HG02943 (cell line): ENCODE measurements around the gene DLG3.
"Not testable (repeated sequence)": the region's sequence is repeated elsewhere in the genome, so short reads cannot be mapped to it uniquely, and the experiment has no call there.

Experiments
- ATAC-seq: cut with Tn5 transposase; IDR thresholded peaks from one replicate; pipeline ENCODE4 v1.9.1; 2021; ENCODE audit warnings: mild to moderate bottlenecking, low read depth, moderate library complexity; ENCODE audit not compliant: unreplicated experiment

The DLG3 gene

DNA sequence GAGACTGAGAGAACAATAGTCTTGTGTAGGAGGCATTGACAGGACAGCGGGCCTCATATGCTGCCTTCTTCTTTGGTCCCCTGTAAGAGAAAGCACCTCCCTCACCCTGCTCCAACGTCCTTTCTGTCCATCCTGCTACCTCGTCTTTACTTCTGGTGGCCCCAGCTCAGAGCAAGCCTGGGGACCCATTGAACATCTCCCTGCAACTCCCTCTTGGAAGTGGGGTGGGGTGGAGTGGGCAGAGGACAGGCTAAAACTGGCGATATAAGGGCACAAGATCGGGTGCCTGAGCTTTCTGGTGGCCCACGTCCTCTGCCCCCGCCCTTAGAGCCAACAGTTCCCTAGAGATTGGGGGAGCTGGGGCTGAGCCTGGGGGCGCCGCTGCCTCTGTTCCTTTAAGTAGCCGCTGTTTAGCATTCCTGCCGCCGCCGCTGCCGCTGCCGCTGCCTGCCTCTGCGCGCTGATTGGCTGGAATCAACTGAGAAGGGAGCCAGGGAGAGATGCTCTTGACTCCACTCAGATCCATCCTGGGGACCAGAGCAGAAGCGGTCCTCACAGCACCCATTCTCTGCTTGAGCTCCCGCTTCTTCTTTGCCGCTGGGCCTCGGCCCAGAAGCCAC, at the start of gene DLG3:
Gene DLG3, plus strand, starts transcription at position 510 of the 620 bp plus-strand sequence. CDS start 367 bp downstream, outside the sequence.
- no peak for ATAC-seq

DNA sequence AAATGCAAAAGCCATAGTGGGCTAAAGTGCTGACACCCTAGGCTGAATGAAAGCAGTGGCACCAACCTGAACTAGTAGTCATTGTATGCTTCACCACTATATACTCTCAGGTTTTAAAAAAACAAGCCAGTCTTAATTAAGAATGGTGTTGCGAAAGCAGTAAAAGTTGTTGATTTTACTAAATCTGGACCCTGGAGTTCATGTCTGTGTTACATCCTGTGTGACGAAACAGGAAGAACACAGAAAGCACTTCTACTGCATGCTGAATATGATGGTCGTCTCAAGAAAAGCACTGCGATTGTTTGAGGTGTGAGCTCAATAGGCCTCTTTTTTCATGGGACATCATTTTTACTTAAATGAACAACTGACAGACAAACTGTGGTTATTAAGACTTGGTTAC, 45.7 kb upstream of the DLG3 start:
- no peak for ATAC-seq

DNA sequence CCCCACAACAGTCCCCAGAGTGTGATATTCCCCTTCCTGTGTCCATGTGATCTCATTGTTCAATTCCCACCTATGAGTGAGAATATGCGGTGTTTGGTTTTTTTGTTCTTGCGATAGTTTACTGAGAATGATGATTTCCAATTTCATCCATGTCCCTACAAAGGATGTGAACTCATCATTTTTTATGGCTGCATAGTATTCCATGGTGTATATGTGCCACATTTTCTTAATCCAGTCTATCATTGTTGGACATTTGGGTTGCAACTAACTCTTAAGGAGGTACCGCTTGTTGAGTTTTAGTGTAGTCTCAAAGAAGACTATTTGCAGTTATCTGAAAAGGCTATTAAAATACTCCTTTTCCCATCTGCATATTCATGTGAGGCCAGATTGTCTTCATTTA, 44.5 kb upstream of the DLG3 start:
- not testable (repeated sequence) for ATAC-seq

DNA sequence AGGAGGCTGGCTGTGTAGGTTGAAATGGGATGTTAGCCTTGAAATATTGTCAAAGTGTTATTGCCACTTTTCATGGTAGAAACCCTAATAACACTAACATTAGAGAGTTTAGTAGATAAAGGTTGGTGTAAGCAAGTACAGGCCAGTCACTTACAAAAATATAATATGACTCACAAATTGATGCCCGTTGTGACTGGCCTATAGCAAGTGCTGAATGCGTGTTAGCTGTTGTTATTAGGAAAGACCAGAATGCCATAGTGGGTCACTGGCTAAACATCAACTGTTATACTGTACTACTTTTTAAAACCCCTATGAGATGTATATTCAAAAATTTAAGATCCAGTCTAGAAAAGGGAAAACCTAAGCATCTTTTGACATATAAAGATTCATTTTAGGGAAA, 41.9 kb upstream of the DLG3 start:
- no peak for ATAC-seq

DNA sequence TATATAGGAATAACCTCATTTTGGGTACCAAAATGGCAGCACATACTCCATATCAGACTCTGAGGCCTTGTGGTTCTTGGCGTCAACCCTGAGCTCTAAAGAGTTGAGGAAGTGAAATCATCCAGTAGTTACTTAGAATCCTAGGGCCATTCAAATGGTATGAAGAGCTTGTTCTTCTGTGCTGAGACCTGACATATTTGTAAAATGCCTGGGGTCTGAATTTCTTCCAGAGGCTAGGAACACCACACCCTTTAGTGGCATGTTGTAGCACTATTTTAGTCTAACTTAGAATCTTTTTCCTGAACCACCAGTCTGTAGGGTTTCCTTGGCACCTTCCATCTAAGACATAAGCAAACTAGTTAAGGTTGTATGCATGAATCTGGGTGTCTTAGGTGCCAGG, 39.6 kb upstream of the DLG3 start:
- ATAC-seq, result no peak

DNA sequence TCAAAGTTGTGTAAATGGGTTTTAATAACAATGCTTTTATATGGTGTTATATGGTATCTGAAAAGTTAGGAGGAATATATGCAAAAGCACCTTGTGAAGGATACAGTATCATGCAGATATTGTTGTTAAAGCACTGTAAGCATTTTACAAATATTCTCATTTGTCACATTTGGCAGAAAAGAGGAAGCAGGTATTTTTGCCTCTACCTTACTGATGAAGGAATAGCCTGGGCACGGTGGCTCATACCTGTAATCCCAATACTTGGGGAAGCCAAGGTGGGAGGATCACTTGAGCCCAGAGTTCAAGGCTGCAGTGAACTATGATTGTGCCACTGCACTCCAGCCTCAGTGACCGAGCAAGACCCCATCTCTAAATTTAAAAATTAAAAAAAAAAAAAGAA, 33.7 kb upstream of the DLG3 start:
- no peak for ATAC-seq

DNA sequence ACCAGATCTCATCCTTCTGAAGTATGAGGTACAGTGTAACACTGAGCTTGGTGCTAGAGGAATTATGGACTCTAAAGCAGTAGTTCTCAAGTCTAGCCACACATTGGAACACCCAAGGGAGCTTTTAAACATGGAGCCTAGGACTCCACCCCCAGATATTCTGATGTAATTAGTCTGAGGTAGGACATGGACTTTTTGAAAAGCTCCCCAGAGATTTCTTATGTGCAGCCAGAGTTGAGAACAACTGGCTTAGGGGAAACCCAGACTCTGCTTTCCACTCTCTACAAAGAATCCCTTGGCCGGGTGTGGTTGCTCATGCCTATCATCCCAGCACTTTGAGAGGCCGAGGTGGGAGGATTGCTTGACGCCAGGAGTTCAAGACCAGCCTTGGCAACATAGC, 33.2 kb upstream of the DLG3 start:
- no peak for ATAC-seq

DNA sequence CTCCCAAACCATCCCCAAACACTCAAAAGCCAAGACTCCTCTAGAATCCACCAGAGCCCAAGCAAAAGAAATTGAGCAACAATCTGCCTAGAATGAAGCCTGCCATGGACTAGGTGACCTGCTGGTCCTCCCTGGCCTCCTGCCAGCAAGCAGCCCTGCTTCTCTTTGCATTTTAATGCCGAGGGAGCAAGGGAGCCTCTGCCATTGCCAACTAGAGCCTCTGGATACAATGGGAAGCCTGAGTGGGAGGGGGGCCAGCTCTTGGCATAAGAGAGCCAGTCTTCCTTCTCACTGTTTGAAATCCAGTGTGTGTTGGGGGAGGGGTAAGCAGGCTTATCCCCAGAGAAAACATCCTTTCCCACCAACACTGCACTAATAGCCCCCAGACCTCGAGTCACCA, 23.0 kb upstream of the DLG3 start:
- ATAC-seq, result no peak

DNA sequence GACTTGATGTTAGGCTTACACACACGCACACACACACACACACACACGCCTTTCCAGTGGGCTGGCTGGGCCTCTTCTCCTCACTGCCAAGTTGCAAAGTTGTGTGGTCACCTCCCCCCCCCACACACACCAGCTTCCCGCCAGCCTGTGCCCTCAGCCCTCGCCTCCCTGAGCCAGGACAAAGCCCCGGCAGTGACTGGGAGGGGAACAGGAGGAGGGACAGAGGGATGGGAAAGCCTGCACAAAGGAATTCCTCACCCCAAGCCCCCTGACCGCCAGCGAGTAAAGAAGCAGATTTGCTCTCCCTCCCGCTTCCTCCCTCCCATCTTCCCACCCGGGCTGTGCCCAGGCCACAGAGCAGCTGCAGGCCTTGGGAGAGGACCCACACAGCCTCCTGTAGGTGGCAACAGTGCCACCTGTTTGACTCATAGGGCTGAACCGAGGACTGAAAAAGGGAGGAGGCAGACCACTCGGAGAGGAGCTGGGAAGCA, 21.7 kb upstream of the DLG3 start, which contains the start of gene GDPD2:
Gene GDPD2, plus strand, starts transcription at position 464 of the 491 bp plus-strand sequence. CDS start 1,671 bp downstream, outside the sequence.
- no peak for ATAC-seq

DNA sequence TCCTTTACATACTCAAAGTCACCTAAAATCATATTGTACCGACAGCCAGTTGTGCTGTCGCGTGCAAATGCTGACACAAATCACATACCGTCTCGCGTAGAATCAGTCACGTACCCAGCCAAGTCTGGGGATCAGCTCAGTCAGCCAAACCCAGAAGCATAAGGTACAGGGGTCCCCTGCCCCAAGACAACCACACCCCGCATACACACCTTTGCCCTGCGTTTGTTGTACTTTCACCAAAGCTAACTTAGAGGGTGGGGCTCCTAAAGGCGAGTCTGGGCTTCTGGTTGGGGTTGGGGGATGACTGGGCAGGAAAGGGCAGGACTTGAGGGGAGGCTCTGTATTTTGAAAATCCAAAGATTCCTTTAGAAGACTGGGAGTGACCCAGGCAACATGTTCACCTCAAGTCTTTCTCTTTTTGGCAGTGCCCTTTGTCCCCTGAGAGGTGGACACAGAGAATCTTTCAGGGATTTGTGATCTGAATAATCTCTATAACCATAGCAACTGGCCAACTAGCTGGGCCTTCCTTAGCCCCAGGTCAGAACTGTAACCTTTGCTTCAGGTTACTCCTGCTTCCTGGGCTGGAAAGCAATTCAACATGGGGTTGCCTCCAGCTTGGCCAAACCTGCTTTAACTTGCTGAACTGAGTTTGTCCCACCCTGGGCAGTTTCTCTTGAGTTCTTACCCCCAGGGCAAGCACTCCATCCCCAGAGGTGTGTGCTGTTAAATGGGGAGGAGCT, 20.5 kb upstream of the DLG3 start:
- ATAC-seq, result no peak

DNA sequence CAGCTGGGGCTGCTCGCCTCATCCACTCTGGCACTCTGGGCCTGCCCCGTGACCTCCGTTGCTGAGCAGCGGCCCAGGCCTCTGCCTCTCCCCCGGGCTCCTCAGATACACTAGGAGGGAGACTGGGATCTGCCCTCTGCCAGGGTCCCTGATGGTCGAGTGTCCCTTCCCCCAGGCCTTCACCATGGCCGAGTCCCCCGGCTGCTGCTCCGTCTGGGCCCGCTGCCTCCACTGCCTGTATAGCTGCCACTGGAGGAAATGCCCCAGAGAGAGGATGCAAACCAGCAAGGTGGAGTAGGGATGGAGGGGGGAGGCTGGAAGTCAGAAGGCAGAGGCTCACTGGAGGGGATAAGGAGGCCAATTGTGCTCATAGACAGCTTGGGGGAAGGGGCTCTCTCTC, 19.8 kb upstream of the DLG3 start:
- no peak for ATAC-seq

DNA sequence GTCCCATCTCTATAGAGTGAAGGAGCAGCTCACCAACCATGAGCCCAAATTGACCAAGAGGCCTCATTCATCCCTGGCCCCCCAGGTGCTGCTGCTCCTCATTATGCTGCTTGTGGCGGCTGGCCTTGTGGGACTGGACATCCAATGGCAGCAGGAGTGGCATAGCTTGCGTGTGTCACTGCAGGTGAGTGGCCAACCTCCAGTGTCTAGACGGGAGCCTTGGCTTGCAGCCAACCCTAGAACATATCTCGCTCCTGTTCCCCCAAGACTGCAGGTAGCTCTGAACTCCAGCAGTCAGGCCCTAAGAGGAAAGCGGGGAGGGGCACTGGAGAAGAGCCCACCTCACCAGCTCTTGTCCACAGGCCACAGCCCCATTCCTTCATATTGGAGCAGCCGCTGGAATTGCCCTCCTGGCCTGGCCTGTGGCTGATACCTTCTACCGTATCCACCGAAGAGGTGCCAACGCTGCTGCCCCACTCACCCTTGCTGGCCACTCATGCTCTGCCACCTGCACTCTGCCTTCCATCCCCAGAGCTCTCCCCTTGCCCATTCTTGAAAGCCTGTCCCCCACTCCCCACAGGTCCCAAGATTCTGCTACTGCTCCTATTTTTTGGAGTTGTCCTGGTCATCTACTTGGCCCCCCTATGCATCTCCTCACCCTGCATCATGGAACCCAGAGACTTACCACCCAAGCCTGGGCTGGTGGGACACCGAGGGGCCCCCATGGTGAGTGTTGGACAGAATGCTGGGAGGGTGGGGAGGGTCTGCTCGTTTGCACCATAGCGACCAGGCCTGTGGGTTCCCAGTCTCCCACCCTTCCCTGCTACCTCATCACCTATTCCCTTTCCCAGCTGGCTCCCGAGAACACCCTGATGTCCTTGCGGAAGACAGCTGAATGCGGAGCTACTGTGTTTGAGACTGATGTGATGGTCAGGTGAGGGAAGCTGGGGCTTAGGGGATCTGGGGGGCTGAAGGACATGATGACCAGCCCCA, 18.1 kb upstream of the DLG3 start:
- no peak for ATAC-seq

DNA sequence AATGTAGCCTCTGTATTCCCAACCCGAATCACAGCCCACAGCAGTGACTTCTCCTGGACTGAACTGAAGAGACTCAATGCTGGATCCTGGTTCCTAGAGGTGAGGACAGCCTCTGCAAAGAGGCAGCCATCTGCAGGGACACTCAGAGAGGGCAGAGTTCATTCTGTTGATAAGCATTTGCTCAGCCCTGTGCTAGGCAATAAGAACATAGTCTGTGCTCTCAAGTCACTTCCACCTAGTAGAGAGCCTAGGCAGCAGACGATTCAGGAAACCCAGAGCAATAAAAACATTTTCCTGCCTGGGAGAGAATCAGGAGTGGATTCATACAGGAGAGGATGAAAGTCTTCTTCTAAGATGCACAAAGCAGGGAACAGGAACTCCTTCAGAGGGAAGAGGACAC, 17.3 kb upstream of the DLG3 start:
- no peak for ATAC-seq

DNA sequence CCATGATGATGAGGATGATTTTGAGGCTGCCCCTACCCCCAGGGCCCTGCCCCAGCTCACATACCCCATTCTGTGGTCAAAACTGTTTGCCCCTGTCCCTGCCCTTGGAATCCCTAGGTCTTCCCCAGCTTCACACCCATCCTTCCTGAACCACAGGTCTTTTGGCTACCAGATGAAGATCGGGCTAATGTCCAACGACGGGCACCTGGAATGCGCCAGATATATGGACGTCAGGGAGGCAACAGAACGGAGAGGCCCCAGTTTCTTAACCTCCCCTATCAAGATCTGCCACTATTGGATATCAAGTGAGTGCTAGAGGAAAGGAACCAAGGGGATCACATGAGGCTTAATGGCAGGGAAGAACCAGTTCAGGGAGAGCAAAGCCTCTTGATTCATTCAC, 14.9 kb upstream of the DLG3 start:
- no peak for ATAC-seq

DNA sequence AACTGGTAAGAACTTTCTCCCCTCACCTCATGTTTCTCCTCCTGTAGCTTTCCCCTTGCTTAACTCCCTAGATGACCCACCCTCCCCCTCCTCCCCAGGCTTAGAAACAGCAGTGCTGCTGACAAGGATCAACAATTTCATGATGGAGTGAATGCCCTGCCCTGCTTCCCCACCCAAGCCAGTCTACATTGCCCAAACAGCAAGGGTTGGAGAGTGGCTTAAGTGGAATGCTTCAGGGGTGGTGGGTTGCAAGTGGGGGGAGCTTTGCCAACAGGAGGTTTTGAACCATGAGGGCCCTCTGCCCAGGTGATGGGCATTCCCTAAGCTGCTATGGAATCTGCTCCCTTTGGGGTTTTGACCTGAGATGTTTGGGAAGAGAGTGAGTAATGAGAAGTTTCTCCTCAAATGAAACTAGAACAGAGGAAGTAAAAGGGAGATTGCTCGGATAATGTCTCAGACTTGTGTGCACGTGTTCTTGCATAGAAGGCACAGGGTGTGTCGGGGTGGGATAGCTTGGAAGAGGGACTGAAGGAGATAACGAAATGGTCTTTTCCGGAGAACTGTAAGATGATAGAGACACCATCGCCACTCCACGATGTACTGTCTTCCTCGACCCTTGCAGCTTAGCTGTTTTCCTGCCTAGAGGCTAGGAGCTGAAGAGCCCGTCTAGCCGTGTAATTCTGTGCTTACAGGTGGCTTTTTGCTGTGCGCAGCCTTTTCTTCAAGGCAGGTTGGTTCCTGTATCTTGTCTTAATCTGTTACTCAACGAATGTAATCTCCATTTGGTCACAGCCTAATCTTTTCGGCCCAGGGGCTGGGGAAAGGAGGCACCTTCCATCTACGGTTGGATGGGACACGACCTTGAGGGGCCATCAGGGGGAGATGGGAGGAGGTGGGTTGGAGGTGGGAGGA, 11.4 kb upstream of the DLG3 start:
- no peak for ATAC-seq

DNA sequence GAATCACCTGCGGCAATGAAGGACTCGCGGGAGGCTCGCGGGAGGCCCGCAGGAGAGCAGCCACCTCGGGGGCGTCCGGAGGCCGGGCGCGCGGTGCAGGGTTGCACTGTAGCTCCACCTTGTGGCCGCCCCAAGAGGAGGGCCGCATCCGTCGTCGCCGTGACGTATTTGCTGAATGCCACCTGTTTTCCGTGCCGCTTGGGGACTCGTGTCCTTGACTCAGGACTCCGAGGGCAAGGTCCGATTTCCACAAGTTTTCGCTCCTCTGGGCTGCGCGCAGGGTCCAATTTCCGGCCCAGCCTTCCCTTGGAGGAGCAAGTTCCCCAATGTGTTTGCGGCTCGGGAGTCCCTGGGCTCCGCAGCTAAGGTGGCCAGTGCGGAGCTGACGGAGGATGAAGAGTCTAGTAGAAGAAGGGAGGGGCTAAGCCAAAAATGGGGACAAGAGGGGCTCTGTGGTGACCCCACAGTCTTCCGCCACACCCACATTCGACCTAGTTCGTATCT, 10.7 kb upstream of the DLG3 start:
- ATAC-seq, result peak; percentile 66

DNA sequence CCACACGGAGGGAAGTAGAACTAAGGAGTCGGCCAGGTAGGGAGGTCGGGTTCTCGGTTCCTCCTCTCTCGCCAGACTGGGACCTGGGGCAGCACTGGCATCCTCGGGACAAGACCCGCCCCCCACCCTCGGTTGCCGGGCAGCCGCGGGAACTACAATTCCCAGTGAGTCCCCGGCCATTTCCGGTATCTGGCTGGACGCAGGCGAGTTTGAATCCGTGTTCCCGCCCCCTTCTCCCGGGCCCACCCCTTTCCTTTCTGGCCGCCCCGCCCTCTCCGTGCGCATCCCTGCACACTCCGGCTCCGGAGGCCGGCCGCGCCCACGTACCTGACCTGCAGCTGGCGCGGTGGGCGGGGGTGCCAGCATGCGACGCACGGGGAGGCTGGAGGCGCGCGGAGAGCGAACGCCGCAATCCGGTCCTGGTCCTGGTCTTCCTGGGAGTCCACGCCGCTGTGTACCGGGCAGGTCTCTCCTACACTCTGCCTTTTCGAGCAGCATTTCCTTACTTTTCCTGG, 10.2 kb upstream of the DLG3 start:
- ATAC-seq, result peak; percentile 63

DNA sequence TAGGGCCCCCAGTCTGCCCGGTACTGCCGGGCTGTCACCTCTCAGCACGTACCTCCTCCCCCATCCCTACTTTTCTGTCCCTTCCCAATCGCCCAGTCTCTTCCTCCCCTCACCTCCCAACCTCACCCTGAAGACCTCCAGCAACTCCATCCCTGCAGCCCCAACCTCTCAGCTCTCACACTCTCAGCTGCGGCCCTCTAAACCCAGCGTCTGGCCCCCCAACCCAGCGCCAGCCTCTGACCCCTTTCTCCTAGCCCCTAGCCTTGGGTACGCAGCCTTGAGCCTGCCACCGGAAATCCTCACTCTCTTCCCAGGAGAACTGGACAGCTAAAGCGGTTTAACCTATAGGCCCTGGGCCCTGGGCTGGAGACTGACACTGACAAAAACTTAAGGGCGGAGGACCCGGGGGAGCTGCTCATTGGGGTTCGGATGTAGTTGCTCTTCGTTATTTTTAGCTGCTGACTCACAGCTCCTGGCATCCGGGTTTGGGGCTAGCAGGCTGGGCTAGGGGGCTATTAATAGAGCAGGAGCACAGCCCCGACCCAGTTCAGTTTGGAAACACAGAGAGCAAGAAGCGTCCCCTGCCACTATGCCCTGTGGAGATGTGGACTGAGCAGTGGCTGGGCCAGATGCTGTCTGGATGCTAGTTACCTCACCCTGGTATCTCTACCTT, 9.6 kb upstream of the DLG3 start:
- no peak for ATAC-seq

DNA sequence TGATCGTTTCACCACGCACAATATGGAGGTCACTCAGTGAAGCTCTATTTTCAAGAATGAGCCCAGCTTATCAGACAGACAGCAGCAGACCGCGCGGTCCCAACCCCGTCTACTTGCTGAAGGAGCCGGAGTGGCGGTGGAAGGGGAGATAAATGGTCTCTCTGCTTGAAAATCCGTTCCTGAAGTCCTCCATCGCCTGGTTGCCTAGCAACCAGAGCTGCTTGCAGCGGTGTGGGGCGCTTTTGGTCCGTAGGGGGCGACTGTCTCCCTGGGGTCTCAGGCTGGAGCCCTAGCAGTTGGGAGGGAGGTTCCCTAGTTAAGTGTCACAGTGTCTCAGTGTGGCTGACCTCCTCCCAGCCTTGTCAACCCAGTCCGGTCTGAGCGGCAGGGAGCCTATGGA, 8.3 kb upstream of the DLG3 start:
- no peak for ATAC-seq
